HG02759 (cell line): ENCODE results near the gene ZNF565.
"Not testable (repeated sequence)": the region's sequence is repeated elsewhere in the genome, so short reads cannot be mapped to it uniquely, and the experiment has no call there.

Experiments
- ATAC-seq: cut with Tn5 transposase; IDR thresholded peaks from one replicate; pipeline ENCODE4 v1.9.1; 2021; ENCODE audit warnings: mild to moderate bottlenecking, moderate library complexity; ENCODE audit not compliant: unreplicated experiment

The ZNF565 gene

DNA sequence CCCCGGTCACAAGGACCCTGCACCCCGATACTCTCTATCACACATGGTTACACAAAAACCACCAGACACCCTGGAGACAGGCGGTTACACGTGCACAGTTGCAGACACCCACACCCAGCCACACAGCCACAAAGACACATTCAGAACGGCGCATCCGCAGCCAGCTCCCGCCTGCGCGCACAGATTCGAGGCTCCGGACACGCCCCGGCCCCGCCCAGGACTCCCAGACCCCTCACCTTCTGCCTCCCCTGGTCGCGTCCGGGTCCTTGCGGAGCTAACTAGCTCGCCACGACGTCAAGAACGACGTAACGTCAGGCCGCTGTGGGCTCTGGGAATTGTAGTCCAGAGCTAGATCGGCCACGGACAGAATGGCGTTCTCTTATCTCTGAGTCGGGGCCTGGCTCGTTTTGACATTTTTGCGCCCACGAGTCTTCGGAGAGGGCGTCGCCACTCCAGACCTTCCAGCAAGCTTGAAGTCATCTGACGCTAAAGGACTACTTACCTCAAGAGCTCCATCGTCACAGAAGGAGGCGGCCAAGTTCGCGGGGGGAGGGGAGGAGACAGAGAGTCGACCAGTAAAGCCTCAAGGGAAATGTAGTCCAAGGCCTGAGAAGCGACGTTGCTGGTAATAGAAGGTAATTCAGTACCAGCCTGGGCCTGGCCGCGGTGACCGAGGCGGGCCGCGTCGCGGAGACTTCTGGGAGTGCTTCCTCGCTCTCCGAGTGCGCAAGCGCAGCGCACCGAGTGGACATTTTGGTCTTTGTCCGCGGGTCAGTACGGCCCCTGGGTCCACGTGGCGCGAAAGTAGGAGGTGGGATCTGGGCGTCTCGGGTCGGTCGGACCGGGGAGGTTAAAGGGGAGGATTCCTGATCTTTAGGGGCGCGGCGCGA is at the start of gene ZNF565, which contains the start of gene ZNF146:
TSS of gene ZNF565 (minus strand) at position 280 of the 890 bp plus-strand sequence. CDS start 12,680 bp downstream, outside the sequence.
TSS of gene ZNF146 (plus strand) at position 721 of the 890 bp plus-strand sequence. CDS start 21,335 bp downstream, outside the sequence.
- peak; percentile 93 for ATAC-seq

DNA sequence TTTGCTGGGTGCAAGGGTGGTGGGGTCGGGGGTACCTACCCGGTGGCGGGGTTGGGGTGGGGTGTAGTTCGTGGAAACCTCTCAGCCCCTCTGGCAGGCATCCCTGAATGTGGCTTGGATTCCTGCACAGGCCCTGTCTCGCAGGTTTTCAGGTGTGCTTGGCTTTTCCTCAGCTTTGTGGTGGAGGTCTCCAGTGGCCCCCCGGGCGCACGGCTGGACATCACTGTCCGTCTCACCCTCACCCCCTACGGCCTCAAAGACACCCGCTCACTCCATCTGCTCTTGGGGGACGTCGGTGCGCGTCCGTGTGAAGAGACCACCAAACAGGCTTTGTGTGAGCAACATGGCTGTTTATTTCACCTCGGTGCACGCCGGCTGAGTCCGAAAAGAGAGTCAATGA is 44.7 kb upstream of the ZNF565 start:
- ATAC-seq, result no peak

DNA sequence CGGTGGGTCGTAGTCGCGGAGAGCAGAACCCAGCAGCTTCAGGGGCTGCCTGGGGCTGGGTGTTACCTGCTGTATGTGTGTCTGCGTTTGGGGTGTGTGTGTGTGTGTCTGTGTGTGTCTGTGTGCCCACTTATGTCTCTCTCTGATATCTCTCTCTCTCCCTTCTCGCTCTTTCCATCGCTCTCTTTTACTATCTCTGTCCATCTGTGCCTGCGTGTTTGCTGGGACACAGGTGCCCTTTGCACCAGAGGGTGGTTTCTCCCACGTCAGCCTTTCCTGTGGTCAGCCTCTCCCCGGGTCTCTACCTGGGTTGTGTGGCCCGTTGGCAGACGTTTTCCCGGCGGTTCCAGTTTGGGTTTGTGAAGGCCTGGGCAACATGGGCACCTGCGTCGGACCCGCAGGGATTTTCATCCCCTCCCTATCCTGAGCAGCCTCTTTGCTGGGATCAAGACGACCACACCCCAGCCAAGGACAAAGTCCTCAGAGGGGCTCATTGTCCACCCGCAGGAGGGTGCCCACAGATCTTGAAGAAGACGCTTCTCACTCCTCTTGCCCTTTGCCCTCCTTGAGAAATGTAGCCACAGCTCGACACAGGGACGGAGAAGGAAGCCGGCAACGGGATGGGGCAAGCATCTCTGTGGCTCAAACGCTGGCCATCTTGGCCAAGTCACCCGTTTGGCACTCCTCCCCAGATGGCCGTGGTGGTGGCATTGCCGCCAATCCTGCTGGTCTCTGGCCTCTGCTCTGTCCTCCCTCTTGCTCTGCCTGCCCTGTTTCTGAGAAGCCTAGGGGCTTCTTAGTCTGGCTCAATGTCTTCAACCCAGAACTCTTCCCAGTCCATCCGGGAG is 43.8 kb upstream of the ZNF565 start:
- ATAC-seq, result no peak

DNA sequence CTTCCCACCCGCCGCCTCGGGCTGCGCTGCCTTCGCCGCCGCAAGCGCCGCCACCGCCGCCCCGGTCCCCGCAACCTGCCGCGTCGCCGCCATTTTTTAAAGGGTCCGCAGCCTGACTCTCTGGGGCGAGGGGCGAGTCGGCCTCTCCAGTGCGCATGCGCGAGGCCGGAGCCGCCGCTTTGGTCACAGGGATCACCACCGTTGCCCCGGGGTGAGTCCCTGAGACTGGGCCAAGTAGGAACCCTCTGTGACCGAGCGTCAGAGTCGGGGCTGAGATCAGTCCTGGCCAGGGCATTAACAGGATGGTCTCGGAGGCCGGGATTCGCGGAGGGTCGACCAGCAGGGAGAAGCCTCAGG is 43.0 kb upstream of the ZNF565 start:
- ATAC-seq, result no peak

DNA sequence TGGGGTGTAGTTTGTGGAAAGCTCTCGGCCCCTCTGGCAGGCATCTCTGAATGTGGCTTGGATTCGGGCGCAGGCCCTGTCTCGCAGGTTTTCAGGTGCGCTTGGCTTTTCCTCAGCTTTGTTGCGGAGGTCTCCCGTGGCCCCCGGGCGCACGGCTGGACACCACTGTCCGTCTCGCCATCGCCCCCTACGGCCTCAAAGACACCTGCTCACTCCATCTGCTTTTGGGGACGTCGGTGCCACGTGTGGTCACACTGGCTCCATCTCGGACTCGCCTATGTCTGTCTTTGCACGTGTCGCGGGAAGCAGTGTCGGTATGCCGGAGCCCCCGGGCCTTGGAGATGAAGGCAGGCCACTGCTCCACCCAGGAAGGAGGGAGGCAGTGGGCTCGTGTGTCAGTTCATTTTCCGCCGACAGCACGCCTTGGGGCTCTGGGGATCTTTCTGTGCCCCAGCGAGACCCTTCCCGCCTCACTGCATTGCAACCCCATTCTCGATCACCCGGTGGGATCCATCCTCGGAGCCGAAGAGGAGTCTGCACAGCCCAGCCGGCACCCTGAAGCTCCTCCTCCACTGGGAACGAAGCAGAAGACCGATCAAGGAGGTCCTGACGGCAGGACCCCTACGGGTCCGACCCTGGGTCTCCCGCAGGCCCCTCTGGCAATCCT is 42.5 kb upstream of the ZNF565 start:
- no peak for ATAC-seq

DNA sequence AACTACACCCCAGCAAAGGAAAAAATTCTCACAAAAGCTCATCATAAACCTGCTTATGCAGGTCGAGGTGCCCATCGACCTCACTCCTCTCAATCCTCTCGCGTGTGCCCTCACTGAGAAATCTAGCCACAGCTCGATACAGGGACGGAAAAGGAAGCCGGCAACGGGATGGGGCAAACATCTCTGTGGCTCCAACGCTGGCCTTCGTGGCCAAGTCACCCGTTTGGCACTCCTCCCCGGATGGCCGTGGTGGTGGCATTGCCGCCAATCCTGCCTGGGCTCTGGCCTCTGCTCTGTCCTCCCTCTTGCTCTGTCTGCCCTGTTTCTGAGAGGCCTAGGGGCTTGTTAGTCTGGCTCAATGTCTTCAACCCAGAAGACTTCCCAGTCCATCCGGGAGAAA is 41.6 kb upstream of the ZNF565 start:
- ATAC-seq, result no peak

DNA sequence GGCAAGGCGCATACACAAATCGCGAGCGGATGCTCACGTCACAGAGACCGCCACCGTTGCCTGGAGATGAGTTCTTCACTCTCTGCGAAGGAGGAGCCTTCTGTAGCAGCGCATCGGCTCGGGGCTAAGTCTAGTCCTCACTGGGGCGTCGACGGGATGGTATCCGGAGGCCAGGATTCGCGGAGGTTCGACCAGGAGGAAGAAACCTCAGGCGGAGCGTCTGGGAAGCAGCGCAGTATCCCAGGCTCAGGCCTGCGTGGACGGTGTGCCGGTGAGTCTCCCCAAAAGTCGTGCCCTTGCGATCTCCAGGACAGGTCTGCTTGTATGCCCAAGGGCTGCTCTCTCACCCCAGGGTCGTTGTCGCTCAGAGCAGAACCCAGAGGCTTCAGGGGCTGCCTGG is 40.9 kb upstream of the ZNF565 start:
- no peak for ATAC-seq

DNA sequence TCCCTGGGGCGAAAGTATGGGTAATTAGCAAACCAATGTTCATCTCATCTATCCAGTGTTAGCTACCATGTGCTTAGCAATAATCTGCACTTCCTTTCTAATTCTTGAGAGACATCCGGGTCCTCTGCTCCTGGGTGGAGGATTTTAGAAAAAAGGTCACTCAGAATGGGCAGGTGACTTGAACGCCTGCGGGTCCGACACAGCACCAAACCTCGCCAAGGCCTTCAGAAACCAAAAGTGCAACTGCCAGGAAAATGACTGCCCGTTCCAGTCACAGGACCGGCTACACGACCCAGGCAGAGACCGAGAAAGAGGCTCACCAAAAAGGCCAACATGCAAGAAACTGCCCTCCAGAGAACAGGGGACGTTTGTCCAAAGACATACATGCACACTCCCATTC is 40.4 kb upstream of the ZNF565 start:
- no peak for ATAC-seq

DNA sequence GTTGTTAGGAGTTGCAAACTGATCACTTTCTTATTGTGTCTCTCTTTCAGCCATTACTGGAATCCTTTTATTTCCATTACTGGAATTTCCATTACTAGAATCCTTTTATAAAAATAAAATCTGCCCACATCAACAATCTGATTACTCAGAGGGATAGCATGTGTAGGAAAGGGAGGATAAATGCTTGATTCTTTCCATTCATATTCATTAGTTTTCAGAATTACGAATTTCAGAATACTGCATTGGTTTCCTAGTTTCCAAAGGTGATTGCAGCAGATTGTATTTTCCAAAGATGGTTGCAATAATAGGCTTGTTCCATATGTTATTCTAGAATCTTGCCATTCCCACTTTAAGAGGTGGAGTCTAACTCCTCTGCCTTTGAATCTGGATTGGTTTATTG is 37.6 kb upstream of the ZNF565 start:
- ATAC-seq, result no peak

DNA sequence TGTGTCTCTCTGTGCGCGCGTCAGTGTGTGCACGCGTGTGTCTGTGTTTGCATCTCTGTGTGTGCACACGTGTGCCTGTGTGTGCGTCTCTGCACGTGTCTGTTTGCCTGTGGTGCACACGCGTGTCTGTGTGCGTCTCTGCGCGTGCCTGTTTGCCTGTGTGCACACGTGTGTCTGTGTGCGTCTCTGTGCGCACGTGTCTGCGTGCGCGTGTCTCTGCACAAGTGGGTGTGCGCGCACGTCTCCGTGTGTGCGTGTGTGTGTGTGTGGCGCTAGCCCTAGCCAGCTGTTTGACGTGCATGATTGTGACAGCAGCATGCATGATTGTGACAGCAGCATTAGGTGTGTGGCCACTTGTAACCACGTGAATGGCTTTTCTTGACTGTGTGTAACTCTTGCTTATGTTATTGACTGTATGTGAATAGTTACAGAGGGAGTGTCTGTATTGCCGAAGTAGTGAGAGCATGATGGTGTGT is 31.6 kb upstream of the ZNF565 start:
- ATAC-seq, result no peak

DNA sequence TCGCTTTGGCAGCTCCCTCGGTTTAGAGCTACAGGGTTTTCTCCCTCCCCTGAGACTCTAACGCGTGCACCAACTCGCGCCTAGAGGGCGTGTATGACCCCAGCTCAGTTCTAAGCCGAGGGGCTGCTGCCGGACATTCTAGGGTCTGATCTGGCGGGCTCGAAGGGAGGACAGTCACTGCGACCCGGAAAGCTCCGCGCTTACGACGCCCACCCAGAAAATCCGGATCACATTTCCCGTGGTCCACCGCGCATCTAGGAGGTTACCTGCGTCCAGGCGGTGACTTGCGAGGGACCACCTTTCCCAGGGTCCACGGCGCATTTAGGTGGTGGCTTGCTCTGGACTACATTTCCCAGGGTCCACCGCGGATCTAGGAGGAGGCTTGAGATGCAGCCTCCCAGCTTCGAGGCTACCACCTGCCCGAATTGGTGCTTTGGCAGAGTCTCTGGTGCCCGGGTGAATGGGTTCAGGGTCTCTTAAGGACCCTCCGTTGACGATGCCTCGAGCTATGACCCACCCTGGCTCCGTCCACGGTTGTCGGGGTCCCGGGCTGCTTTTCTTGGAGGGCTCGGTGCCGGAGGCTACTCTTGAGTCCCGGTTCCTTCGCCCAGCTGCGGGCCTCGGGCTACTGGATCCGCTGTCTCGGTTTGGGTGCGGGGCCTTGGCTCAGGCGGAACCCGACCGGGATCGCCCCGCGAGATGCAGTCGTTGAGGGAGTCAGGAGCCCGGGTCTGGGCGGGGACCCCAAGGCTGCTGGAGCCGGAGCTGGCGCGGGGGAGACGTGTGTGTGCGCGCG is 30.9 kb upstream of the ZNF565 start:
- no peak for ATAC-seq

DNA sequence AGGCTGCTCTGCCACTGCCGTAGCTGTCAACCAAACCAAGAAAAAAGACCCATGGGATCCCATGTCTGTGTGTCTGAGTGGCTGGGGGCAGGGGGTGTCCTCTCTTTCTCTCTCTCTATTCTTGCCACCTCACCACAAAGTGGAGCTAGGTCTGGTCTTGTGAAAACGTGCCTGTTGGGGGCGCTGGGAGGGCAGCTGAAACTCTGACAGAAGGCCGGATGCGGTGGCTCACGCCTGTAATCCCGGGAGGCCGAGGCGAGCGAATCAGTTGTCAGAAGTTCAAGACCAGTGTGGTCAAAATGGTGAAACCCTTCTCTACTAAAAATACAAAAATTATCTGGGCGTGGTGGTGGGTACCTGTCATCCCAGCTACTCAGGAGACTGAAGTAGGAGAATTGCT is 29.6 kb upstream of the ZNF565 start:
- ATAC-seq, result no peak

DNA sequence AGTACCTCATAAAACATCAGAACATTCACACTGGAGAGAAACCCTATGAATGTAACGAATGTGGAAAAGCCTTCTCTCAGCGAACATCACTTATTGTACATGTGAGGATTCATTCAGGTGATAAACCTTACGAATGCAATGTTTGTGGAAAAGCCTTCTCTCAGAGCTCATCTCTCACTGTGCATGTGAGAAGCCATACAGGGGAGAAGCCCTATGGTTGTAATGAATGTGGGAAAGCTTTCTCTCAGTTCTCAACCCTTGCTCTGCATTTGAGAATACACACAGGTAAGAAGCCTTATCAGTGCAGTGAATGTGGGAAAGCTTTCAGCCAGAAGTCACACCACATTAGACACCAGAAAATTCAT is 22.5 kb upstream of the ZNF565 start:
- no peak for ATAC-seq

DNA sequence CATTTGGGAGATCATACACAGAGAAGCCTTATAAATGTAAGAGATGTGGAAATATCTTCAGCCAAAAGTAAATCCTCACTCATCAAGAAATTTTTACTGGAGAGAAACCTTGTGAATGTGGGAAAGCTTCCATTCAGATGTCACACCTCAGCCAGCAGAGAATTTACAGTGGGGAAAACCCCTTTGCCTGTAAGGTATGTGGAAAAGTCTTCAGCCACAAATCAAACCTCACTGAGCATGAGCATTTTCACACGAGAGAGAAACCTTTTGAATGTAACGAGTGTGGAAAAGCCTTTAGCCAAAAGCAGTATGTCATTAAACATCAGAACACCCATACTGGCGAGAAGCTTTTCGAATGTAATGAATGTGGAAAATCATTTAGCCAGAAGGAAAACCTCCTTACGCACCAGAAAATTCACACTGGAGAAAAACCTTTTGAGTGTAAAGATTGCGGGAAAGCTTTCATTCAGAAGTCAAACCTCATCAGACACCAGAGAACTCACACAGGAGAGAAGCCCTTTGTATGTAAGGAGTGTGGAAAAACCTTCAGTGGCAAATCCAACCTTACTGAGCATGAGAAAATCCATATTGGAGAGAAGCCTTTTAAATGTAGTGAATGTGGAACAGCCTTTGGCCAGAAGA is 22.0 kb upstream of the ZNF565 start:
- no peak for ATAC-seq

DNA sequence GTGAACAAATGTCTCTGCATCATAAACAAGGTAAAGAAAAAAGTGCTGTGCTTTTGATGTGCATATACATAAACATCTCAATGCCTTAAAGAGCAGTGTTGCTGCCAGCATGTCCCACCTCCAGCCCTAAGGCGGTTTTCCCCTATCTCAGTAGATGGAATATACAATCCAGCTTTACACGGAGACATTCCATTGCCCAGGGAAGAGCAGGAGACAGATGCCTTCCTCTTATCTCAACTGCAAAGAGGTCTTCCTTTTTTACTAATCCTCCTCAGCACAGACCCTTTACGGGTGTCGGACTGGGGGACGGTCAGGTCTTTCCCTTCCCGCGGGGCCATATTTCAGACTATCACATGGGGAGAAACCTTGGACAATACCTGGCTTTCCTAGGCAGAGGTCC is 19.2 kb upstream of the ZNF565 start:
- not testable (repeated sequence) for ATAC-seq

DNA sequence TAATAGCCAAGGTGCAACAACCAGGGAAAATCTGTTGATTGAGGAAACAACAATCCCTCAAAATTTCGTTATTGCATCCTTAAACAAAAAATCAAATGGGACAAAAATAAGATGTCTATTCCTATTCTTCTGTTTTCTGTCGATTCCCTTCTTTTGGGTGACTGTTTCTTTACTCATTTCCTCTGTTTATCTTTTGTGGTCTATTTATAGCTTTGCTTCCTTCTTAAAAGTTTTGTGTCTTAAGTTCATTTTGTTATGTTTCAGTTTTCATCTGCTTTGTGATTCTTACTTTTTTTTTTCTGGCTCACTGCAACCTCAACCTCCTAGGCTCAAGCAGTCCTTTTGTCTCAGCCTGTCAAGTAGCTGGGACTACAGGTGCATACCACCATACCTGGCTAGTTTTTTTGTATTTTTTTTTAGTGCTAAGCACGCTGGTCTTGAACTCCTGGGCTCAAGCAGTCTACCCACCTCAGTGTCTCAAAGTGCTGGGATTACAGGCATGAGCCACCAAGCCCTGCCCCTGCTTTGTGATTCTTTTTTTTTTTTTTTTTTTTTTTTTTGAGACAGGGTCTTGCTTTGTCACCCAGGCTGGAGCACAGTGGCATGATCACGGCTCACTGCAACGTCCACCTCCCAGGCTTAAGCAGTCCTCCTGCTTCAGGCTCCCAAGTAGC is 10.9 kb upstream of the ZNF565 start:
- no peak for ATAC-seq

DNA sequence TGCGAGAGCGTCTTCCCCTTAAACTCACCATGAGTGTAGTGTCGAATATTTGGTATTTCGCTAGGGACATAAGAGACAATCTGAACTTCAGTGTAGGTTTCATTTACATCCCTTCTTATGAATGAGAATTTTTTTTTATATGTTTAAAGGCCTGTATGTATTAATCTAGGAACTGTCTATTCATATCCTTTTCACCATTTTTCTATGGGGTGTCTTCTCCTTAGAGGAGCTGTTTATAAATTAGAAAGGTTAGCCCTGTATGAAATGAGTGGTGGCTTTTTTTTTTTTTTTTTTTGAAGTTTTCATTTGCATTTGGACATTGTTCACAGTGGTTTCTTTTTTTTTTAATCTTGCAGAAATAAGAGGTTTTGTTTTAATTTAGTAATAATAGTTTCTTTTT is 8.0 kb upstream of the ZNF565 start:
- no peak for ATAC-seq

DNA sequence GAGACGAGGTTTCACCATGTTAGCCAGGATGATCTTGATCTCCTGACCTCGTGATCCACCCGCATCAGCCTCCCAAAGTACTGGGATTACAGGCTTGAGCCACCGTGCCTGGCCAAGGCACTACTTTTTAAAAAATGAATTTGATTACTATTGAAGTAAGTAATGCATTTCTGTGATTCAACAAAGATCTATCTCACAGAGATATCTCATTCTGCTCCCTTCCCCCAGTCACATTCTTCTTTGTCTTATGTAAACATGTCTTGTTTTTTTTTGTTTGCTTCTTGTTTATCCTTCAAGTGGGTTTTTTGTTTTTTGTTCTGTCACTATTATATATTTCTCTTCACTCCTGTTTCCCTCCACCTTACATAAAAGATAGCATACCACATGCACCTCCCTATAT is 7.0 kb upstream of the ZNF565 start:
- no peak for ATAC-seq
